Lower leg skin (tissue), 3 donors: ENCODE measurements around the gene JAG1.

Experiments
- POLR2A ChIP-seq, 2 donors: fragments of 450-650 bp; IDR thresholded peaks; one replicate each; pipeline ENCODE4 v1.6.1; 2016 to 2017; ENCODE audit warnings: antibody characterized with exemption in 2 of 2, mild to moderate bottlenecking in 1 of 2, moderate library complexity in 1 of 2
- TF ChIP-seq, protein P1 (sequence below), 3 donors: fragments of 450-650 bp; IDR thresholded peaks; one replicate each; pipeline ENCODE4 v1.5.1; 2016; ENCODE audit warnings: antibody characterized with exemption in 3 of 3, mild to moderate bottlenecking in 3 of 3, moderate library complexity in 2 of 3

DNA sequence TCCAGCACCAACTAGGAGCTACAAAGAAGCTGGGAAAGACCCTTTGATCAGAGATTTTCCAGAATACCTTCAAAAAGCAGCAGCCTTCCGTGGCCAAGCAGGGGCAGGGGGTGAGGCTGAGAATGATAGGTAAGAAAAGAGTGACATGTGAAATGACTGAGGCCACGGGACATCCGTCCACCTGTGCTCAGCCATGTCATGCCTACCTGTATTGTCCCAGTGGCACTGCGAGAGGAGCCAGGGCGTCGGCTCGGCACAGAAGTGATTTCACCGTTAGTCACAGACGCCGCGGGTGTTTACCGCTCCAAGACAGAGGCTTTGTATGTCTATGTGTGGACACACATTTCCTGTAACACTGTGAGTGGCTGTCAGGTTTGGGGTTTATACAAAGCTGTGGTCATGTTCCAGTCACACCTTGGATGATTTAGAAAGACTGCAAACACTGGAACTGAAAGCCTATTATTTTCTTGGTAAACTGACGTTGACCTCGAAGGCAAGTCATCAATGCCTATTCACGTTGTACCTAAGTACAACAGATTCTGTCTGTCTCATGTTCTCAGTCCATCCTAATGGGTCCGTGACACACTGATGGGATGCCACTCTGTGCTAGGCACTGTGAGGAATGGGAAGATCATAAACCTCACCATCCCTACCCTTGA is 32.1 kb upstream of the JAG1 start:
- TF ChIP-seq, protein P1, sequence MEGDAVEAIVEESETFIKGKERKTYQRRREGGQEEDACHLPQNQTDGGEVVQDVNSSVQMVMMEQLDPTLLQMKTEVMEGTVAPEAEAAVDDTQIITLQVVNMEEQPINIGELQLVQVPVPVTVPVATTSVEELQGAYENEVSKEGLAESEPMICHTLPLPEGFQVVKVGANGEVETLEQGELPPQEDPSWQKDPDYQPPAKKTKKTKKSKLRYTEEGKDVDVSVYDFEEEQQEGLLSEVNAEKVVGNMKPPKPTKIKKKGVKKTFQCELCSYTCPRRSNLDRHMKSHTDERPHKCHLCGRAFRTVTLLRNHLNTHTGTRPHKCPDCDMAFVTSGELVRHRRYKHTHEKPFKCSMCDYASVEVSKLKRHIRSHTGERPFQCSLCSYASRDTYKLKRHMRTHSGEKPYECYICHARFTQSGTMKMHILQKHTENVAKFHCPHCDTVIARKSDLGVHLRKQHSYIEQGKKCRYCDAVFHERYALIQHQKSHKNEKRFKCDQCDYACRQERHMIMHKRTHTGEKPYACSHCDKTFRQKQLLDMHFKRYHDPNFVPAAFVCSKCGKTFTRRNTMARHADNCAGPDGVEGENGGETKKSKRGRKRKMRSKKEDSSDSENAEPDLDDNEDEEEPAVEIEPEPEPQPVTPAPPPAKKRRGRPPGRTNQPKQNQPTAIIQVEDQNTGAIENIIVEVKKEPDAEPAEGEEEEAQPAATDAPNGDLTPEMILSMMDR (IDR thresholded peaks at IDR 0.05): no peak
- no peak for TF ChIP-seq POLR2A (IDR thresholded peaks at IDR 0.05)
